ENCODE data around the gene CTNND2.

CTNND2 gene, protein sequence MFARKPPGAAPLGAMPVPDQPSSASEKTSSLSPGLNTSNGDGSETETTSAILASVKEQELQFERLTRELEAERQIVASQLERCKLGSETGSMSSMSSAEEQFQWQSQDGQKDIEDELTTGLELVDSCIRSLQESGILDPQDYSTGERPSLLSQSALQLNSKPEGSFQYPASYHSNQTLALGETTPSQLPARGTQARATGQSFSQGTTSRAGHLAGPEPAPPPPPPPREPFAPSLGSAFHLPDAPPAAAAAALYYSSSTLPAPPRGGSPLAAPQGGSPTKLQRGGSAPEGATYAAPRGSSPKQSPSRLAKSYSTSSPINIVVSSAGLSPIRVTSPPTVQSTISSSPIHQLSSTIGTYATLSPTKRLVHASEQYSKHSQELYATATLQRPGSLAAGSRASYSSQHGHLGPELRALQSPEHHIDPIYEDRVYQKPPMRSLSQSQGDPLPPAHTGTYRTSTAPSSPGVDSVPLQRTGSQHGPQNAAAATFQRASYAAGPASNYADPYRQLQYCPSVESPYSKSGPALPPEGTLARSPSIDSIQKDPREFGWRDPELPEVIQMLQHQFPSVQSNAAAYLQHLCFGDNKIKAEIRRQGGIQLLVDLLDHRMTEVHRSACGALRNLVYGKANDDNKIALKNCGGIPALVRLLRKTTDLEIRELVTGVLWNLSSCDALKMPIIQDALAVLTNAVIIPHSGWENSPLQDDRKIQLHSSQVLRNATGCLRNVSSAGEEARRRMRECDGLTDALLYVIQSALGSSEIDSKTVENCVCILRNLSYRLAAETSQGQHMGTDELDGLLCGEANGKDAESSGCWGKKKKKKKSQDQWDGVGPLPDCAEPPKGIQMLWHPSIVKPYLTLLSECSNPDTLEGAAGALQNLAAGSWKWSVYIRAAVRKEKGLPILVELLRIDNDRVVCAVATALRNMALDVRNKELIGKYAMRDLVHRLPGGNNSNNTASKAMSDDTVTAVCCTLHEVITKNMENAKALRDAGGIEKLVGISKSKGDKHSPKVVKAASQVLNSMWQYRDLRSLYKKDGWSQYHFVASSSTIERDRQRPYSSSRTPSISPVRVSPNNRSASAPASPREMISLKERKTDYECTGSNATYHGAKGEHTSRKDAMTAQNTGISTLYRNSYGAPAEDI (N-terminal part only)

DNA sequence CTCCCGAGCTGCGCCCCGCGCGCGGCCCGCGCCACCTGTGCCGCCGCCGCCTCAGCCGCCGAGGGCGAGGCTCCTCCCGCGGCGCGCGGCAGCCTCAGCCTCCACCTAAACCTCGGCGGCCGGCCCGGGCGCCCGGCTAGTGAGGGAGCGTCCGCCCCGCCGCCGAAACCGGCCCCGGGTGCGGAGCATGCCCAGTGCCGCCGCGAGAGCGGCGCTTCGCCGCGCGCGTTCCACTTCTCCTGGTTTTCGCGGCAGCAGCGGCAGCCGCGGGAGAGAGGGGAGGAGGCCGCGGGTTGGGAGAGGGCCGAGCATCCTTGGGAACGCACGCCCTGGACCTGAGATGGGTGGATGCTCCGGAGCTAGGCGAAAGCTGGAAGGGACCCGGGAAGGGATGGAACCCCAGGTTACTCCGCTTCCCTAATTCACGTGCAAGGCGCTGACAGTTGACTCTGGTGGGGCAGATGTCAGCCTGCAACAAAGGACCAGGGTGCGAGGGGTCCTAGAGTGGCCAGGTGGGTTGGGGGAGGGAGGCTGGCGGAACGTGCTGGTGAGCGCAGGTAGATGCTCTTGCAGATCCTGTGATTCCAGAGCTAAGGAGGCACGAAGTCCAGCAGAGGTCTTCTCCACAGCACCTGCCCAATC, at the start of gene CTNND2:
Gene CTNND2, minus strand, starts transcription at position 182 of the 642 bp plus-strand sequence. CDS start 593 bp downstream, outside the sequence.
- no peak for DNase-seq (ENCODE audit: low spot score)

DNA sequence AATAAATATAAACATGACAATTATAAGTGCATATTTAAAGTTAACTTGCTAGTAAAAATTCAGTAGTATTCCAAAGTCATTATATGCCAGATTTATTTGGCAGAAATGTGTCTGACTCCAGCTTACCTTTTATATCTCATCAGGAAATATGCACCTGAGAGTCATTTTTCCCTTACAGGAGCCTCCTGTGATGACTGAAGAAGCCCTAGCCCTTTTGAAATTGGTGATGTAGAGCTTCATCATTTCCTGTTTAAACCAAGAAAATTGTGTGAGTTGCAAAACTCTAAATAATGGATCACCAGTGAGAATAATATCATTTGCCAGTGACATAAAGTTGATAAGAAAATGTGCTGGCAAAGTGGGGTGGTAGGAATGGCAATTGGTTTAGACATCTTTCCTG, 42.1 kb upstream of the CTNND2 start:
- no peak for DNase-seq (ENCODE audit: low spot score)

DNA sequence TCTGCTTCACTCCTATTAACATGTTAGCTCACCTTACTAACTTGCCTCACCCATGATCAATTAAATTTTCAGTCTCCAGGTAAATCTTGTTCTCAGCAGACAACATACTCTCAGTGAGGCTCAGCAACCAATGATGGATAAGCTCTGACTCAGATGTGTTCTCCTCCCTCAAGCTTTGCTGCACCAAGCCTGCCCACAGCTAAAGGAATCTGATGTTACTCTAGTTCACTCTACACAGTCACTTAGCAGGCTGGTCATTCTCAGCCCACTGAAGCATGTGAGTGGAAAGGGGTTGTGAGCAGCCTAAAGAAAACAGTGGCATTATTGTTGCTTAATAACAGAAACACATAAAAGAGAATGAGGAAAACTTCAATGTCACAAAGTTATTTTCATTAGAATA, 37.3 kb upstream of the CTNND2 start:
- no peak for DNase-seq (ENCODE audit: low spot score)

DNA sequence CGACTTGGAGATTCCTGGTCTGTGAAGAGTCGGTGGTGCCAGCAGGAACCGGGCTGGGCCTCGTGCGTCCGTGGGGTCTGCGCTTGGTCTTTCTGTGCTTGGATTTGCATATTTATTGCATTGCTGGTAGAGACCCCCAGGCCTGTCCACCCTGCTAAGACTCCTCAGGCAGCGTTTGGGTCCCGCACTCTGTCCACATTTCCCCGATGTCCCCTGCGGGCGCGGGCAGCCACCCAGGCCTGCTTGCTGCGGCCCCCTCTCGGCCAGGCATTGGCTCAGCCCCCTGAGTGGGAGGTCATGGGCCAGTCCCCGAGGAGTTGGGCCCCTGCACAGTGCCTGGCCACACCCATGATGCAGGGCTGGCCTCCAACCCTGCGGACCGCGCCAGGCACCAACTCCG, 27.4 kb upstream of the CTNND2 start:
- no peak for DNase-seq (ENCODE audit: low spot score)

DNA sequence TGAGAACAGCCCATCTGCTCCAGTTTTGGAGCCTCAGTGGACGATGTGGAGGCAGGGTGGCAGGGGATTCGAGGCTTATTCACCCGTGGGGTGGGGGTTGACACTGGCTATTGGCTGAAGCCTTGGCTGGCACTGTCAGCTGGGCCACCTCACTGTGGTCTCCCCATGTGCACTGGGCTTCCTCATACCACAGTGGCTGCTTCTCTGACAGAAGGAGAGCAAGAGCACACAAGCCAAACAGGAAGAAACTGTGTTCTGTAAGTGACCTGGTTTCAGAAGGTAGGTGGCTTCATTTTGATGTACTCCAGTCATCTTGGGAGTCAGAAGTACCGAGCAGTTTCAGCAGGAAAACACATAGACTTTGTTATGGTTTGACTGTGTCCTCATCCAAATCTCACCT, 24.7 kb upstream of the CTNND2 start:
- no peak for DNase-seq (ENCODE audit: low spot score)

DNA sequence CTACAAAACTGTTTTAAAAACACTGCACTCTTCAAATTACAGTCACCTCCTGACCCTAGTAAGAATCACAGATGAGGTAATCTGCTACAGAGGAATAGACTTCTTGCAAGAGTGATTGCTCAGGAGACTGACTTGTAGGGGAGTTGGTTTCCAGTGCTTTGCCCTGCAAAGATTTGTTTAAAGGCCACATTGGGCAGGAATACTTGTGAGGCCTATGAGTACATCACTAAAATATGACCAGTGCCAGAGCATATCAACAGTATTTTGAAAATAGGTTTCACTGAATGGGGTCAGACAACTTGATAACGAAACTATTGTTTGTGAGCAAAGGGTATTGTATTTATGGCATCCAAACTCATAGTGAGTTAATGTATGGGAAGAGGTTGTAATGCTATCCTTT, 21.5 kb upstream of the CTNND2 start:
- DNase-seq (ENCODE audit: low spot score), result no peak

DNA sequence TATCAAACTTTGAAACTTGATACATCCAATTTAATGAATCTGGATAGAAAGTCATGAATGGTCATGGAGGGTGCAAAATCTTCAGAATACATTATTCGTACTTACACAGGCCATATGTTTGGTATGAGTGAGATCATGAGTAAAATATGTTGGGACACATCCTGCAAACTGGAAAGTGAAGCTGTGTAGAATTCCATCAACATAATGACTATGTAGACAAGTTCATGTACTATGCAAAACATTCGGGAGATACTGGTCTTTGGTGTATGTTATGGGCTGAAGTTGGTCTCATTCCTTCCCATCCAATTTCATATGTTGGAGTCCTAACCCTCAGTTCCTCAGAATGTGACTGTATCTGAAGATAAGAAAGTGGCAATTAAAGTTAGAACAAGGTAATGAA, 18.1 kb upstream of the CTNND2 start:
- no peak for DNase-seq (ENCODE audit: low spot score)

DNA sequence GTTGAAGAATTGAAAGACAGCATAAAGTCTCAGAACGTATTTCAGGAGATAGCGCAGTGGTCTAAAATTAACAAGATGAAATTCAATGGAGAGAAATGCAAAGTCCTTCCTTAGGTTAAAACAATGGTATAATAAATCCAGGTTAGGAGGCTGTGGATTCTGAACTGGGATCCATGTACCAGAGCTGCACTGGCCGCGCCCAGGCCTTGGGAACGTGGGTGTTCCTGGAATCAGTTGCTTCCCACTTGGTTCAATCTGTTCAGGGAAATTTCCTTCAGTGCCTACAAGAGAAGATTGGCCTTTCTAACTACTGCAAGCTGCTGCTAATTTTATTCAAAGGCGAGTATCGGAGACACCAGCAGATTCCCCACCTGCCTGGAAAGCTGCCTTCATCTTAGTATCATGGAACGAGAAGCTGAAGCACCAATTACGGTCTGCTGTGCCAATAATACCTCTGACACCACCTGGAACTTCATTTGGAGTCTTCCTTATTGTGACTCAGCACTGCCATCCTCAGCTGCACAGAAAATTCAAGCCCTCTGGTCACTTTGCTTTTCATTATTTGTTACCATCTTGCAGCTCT, 14.3 kb upstream of the CTNND2 start:
- no peak for DNase-seq (ENCODE audit: low spot score)

DNA sequence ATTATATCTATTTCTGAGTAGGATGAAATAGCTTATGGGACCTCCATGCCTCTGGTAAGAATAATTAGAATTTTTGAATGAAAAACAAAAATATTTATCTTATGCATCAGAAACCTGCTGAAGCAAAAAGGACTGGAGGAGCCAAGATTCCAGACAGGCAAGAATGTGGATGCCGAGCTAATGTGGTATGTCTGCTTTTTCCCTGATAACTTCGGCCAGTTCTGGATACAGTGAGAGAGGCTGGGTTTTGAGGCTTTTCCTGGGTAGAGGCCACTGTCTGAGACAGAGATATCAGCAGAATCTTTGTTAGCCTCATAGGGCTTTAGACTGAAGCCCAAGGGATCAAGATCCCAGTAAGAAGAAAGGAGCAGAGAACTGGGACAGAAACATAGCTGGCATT, 5.2 kb upstream of the CTNND2 start:
- DNase-seq (ENCODE audit: low spot score), result no peak

DNA sequence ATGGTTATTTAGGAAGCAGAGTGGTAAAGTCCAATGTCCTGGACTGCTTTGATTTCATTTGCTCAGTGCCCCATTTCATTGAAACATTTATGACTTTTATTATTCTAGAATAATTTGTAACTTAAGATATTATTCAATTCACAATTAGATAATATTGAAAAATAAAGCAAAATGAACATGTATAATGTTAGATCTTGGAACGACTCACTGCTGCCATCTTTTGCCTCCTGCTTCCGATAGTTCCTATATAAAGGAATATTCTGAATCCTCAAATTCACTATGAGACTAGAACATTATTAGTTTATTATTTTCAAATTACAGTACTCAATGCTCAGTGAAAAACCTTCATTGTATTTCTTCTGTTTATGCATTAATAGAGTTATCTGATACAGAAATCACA, 2.3 kb upstream of the CTNND2 start:
- no peak for DNase-seq (ENCODE audit: low spot score)

DNA sequence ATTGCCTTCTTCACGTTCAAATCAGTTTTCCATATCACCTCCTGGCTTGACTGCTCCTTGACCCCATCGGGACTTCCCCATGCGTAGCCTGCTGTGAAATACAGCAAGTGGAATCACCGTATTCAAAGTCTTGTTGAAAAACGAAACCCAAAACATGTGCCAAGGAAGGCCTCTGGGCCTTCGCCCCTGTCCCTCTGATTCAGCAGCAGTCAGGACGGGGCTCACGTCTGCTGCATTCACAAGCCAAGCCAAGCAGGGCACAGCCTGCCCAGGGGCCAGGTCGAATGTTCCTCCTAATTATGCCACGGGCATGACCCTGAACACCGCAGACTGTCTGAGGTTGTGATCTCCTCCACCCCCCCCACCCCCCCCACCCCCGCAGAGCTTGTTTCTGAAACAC, 960 bp upstream of the CTNND2 start:
- no peak for DNase-seq (ENCODE audit: low spot score)

DNA sequence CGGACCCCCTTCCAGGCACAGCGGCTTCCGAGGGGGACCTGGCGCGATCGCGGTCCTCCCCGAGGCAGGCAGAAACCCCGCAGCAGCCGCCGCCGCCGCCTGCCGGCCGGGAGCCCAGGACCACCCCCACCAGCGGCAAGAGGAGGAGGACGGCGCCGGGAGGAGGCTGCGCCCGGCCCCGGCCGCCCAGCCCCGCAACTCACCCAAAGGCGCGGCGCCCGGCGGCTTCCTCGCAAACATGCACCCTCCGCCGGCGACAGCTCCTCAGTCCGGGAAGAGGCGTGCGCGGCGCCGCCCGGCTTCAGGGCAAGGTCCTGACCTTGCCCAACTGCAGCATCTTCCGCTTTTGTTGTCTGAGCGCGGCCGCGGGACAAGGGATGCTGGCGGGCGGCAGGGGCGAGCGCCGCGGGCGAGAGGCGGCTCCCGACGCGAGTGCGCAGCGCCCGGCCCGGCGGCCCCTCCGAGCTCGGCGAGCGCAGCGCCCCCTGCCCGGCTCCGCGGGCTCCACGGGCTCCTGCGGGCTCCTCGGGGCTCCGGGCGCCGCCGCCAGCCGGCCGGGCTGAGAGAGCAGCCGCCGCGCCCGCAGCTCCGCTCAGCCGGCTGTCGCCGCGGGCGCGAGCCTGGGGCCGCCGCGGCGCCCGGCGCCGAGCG, 507 bp downstream of the CTNND2 start:
- DNase-seq (ENCODE audit: low spot score), result no peak

DNA sequence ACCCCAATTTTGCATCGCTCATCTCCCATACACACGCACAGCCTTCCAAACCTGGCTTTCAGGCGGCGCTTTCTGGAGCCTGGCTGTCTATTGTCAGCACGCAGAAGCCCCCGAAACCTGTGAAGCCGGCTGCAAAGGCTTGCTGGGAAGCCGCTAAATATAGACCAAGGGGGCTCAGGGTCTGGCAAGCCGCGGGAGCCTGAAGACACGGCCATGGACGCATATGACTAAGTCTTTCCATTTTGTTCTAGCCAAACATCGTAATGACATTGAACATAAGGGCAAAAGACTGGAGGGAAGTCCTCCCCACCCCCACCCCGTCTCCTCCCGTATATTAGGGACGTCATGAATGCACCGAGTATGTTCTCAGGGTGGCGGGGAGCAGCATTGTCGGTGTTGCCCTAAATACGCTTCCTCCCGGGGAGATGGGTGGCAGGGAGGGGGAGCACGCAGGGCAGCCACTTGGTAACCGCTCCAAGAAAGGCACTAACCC, 1.1 kb downstream of the CTNND2 start:
- no peak for DNase-seq (ENCODE audit: low spot score)

DNA sequence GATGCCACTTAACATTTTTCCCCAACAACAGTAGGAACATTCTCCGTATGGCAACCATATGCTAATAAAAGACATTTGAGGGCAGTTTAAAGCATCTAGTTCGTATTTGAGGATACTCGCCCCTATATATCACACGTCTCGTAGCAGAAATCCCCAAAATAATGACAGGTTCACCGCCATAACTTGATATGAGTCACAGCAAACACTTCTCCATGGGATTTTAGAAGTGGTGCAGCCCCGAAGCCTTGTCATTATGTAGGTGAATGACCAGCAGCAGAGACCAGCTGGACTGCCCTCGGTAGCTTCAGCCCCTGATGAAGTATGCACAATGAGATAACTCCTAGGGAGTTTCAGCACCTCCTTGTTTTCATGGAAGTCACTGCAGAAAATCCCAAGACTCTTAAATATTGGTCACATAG, 2.0 kb downstream of the CTNND2 start:
- no peak for DNase-seq (ENCODE audit: low spot score)

DNA sequence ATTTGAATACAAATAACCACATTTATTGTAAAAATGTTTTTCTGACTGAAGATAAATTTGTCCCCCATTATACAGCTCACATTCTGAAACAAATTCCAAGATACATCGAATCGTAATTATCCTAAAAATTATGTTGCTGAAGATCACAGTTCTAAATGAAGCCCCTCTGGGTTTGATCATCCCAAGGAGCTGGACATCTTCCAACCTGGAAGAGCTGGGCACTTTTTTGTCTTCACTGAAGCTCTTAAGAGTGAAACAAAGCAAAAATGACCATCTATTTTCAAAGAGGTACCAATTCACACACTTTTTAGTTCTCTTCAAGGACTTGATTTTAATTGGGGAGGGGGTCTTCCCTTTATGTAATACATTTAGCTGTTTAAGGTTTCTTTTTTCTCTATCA, 5.5 kb downstream of the CTNND2 start:
- no peak for DNase-seq (ENCODE audit: low spot score)

DNA sequence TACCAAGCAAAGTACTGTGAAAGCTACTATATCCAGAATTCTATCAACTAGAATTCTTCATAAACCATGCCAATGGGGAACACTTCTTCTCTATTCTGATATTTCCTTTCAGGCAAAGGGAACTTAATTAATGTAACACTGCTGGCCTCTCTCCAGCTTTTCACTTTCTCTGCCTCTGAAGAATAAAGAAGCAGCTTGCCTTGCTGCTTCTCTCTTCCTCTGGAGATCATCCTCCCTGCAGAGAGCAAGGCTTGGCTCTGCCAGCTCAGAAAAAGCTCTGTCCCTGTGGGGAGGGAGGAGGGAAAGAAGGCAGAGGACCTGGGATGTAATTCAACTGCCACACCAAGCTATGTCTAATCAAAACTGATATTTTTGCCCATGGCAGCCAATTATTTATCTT, 6.5 kb downstream of the CTNND2 start:
- no peak for DNase-seq (ENCODE audit: low spot score)

DNA sequence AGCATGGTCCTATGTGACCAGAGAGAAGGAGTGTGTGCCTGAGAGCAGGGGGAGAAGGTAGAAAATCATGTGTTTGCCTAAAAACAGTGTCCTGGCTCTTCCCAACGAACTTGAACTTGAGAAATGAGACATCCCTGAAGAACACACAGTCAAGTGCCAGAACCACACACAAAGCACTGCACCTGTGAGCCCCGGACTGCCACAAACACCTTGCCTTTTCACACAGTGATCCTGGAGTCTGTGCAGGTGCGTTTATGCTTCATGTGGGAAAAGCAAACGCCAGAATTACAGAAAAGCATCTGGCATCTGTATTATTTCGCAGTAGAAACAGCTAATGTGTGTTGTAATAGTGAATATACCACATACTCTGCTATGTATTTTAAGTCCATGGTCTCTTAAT, 9.3 kb downstream of the CTNND2 start:
- no peak for DNase-seq (ENCODE audit: low spot score)

DNA sequence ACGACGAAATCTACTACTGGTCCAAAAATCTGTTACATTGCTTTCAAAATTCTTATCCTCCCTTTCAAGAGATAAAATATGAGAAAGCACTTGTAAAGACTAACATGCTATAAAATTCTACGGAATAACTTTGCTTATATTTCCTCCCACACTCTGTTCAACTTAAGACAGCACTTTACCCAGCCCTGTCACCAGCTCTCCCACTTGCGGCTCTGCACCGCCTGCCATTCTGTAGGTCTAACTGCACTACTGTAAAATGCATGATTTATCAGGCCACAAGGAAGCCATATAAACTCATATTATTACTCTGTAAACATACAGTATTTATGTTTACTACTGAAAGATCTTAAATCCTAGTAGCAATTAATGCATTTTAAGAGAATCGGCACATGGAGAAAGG, 11.4 kb downstream of the CTNND2 start:
- DNase-seq (ENCODE audit: low spot score), result no peak

DNA sequence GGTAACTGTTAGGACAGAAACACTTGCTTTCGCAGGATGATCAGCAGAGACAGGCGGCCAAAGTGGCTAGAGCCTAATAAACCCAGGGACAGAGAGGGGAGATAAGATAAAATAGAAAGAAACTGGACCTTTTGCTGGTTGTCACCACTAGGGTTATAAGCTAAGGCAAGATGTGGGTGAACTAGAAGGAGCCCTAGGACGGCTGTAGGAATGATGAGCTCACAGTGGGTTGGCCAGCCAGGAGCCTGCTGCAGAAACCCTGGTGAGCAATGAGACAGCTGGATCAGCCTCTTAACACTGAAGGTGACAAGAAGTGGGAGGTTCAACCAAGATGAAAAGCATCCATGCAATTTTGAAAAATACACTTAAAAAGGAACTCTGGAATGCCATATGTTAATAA, 13.5 kb downstream of the CTNND2 start:
- no peak for DNase-seq (ENCODE audit: low spot score)

DNA sequence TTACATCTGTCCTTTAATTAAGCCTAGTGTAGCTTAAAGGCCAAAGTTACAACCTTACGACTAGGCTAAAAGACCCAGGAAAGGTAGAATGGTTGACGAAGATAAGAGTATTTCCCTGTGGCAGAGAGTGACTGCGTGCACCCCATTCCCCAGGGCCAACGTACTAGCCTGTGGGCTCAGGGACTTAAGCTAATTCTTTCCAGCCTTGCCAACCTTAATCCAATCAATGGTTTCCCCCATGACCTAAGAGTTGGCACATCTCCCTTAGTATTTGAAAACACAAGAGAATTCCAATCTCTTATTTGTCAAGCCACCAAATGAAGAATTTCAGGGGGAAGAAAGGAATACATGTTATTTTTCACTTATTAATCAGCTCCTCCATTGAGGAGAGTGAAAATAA, 16.0 kb downstream of the CTNND2 start:
- DNase-seq (ENCODE audit: low spot score), result no peak

DNA sequence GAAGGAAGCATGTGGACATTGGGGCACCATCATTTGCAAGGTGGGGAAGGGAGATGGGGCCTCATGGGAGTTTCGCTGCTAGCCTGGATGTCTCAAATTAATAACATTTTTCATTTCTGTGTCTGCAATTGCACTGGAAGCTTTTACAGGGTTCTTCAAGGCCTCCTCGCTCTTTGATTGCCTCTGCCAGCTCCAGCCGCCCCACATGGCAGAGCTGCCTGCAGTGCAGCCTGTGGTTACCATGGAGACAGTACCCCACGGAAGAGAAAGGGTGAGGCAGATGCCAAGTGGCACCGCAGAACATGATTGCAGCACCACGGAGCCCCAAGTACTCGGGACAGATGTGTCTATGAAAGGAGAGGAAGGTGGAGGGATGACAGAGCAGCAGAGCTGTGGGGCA, 25.4 kb downstream of the CTNND2 start:
- DNase-seq (ENCODE audit: low spot score), result no peak
